OCI-LY3 (cell line): ENCODE data around the gene ZNF319.

ENCODE experiments used
- EZH2phosphoT487 ChIP-seq: fragments of 200-600 bp; shearing (Covaris generic); IDR thresholded peaks from 2 replicates; pipeline ENCODE4 v1.6.1; 2018; ENCODE audit warnings: antibody characterized with exemption, mixed run types, low read depth
- TF ChIP-seq, protein P1 (sequence below): fragments of 200-600, 300-600 bp; sonication (generic); IDR thresholded peaks from 2 replicates; pipeline ENCODE4 v1.5.1; 2014; ENCODE audit warnings: antibody characterized with exemption, low read length, low read depth

DNA sequence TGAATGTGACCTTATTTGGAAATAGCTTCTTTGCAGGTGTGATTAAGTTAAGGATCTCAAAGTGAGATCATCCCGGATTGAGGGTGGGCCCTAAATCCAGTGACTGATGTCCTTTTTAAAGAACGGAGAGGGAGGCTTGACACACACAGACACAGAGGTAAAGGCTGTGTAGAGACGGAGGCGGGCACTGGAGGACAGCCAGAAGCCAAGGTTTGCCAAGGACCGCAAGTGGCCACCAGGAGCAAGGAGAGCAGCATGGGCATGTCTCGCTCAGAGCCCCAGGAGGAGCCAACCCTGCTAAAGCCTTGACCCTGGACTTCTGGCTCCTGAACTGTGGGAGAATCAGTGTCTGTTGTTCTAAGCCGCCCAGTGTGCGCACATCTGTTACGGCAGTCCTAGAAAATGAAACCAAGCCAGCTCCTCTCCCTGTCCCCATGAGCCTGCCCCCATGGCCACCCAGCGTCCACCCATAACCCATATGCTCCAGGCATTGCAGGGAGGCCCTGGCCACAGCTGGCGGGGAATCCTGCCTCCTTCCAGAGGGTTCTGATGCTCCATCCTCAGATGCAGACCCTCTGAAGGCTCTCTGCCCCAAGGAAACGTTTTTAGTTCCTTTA, 44.8 kb downstream of the ZNF319 start:
- TF ChIP-seq, protein P1, sequence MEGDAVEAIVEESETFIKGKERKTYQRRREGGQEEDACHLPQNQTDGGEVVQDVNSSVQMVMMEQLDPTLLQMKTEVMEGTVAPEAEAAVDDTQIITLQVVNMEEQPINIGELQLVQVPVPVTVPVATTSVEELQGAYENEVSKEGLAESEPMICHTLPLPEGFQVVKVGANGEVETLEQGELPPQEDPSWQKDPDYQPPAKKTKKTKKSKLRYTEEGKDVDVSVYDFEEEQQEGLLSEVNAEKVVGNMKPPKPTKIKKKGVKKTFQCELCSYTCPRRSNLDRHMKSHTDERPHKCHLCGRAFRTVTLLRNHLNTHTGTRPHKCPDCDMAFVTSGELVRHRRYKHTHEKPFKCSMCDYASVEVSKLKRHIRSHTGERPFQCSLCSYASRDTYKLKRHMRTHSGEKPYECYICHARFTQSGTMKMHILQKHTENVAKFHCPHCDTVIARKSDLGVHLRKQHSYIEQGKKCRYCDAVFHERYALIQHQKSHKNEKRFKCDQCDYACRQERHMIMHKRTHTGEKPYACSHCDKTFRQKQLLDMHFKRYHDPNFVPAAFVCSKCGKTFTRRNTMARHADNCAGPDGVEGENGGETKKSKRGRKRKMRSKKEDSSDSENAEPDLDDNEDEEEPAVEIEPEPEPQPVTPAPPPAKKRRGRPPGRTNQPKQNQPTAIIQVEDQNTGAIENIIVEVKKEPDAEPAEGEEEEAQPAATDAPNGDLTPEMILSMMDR = no peak
- no peak for TF ChIP-seq EZH2phosphoT487
